GM19395 (cell line): ENCODE data around the gene BRAT1.
"Not testable (repeated sequence)": the region's sequence is repeated elsewhere in the genome, so short reads cannot be mapped to it uniquely, and the experiment has no call there.

Experiments used
- ATAC-seq: cut with Tn5 transposase; IDR thresholded peaks from one replicate; pipeline ENCODE4 v1.9.1; 2021; ENCODE audit warnings: mild to moderate bottlenecking, moderate library complexity; ENCODE audit not compliant: unreplicated experiment

BRAT1 gene

GRCh38 chr7:2539031-2539911 lies 16.1 kb downstream of the BRAT1 start:
- no peak for ATAC-seq

- ATAC-seq, result no peak
Measured at GRCh38 chr7:2537981-2538851, 17.1 kb downstream of the BRAT1 start.

- not testable (repeated sequence) for ATAC-seq
Measured at GRCh38 chr7:2535872-2536627, 19.3 kb downstream of the BRAT1 start.

GRCh38 chr7:2534214-2534613 lies 21.1 kb downstream of the BRAT1 start:
- ATAC-seq, result not testable (repeated sequence)

- not testable (repeated sequence) for ATAC-seq
Measured at GRCh38 chr7:2533566-2533965, 21.8 kb downstream of the BRAT1 start.

- not testable (repeated sequence) for ATAC-seq
Measured at GRCh38 chr7:2532816-2533215, 22.5 kb downstream of the BRAT1 start.

GRCh38 chr7:2532199-2532772 lies 23.0 kb downstream of the BRAT1 start:
- ATAC-seq, result not testable (repeated sequence)

- not testable (repeated sequence) for ATAC-seq
Measured at GRCh38 chr7:2531796-2532110, 23.6 kb downstream of the BRAT1 start.

GRCh38 chr7:2530994-2531795 lies 24.1 kb downstream of the BRAT1 start:
- ATAC-seq, result not testable (repeated sequence)

GRCh38 chr7:2530071-2530987 lies 25.0 kb downstream of the BRAT1 start:
- ATAC-seq, result no peak

- peak; percentile 56 for ATAC-seq
Measured at GRCh38 chr7:2529161-2530070, 25.9 kb downstream of the BRAT1 start.

- ATAC-seq, result peak; percentile 13
Measured at GRCh38 chr7:2528481-2529095, 26.7 kb downstream of the BRAT1 start.

GRCh38 chr7:2527505-2528467 lies 27.5 kb downstream of the BRAT1 start:
- ATAC-seq, result no peak

GRCh38 chr7:2526659-2527504 lies 28.4 kb downstream of the BRAT1 start:
- no peak for ATAC-seq
